Measurements from ENCODE around the gene PRKD1. TPM values are rescaled to one million over a fixed set of nuclear protein-coding genes. Genes with fewer than 3 reads are reported as not detected.
"Not testable (repeated sequence)": the region's sequence is repeated elsewhere in the genome, so short reads cannot be mapped to it uniquely, and the experiment has no call there.

Gene PRKD1
- total RNA-seq, 1 experiment from 2014 or later: 11.6 TPM

DNA sequence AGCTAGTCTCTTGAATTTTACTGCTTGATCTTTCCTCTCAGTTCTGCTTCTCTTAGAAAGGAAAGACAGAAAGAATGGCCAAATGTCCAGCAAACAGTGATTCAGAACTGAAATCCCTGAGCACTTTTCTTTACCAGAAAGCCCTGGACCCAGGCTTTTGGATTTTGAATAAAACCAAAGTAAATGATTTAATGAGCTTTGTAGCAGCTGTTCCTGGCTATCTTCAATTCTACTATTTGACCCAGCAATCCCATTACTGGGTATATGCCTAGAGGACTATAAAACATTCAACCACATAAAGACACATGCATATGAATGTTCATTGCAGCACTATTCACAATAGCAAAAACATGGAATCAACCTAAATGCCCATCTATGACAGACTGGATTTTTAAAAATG, 187.2 kb downstream of the PRKD1 start:
- Histone ChIP-seq H3K9me3 (replicated peaks) (no peaks in the 10 kb centered on the region), H3K27ac (peak overlapping the region; percentile 25), H3K4me1 (peaks cover 55% of the 10 kb centered on the region), H3K4me3 (no peak overlapping the region), H3K27me3 (no peaks in the 10 kb centered on the region), H3K36me3 (no peaks in the 10 kb centered on the region)
- peak in 1 of 2 experiments; percentile 55 for DNase-seq

DNA sequence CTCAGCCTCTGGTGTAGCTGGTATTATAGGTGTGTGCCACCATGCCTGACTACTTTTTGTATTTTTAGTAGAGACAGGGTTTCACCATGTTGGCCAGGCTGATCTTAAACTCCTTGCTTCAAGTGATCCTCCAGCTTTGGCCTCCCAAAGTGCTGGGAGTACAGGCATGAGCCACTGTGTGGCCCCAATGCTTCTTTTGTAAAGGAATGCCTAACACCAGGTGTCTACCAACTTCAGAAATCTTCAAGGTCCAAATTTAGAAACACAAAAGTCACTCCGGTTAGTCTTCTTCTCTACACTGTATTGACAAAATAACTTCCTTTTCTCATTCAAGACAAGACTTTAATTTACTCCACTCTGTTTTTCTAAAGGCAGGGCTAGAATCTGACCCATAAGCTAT, 188.7 kb downstream of the PRKD1 start:
- H3K27ac ChIP-seq: no peak overlapping the region
- H3K27me3 ChIP-seq: no peaks in the 10 kb centered on the region
- H3K4me1 ChIP-seq: peaks cover 55% of the 10 kb centered on the region
- no peak overlapping the region for H3K4me3 ChIP-seq
- no peaks in the 10 kb centered on the region for H3K36me3 ChIP-seq
- H3K9me3 ChIP-seq (replicated peaks): no peaks in the 10 kb centered on the region
- DNase-seq: no peak

- peaks cover 49% of the 10 kb centered on the region for H3K4me1 ChIP-seq
- H3K27ac ChIP-seq: no peak overlapping the region
- no peak for DNase-seq
Measured at GRCh38 chr14:29738056-29738455, 189.6 kb downstream of the PRKD1 start.

DNA sequence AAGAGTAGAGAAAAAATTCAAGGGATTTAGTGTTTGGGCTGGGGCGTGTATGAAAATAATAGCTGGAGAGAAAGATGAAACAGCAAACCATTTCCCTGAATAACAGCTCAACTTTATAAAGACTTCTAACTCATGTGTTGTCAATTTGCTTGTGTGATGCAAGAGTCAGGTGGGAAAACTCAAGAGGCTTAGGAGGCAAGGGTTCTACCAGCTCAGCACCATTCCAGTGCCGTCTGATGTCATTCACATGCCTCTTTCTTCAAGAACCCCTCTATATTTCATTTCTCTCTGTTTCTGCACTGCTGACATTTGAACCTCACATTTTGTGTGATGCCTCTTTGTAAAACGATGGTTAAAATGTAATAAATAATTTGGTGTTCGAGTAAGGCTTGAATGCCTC, 192.2 kb downstream of the PRKD1 start:
- Histone ChIP-seq H3K27ac (no peak overlapping the region), H3K27me3 (no peaks in the 10 kb centered on the region), H3K4me3 (no peak overlapping the region), H3K36me3 (no peaks in the 10 kb centered on the region), H3K9me3 (replicated peaks) (no peaks in the 10 kb centered on the region), H3K4me1 (peaks cover 23% of the 10 kb centered on the region)
- DNase-seq: no peak

More at GRCh38 chr14:29738056-29738455, 189.6 kb downstream of the PRKD1 start:
- H3K27me3 ChIP-seq: no peaks in the 10 kb centered on the region
- no peaks in the 10 kb centered on the region for H3K36me3 ChIP-seq
- no peak overlapping the region for H3K4me3 ChIP-seq
- H3K9me3 ChIP-seq (replicated peaks): no peaks in the 10 kb centered on the region

DNA sequence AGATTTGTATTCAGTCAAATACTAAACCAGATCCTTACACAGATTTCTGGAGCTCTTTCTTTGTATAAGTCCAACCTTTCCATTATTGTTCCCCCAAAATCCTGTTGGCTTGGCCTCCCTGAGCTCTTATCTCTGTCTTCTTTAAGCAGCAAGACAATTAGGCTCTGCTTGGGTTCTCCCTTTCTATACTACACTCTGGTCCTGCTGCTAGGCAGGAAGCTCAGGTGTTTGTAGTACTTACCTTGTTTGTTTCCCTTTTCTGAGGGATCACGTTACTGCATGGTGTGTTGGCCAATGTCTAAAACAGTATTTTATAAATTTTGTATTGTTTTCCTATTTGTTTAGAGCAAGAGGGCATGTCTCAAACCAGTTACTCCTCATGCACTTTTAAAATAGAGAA, 192.9 kb downstream of the PRKD1 start:
- H3K4me1 ChIP-seq: peaks cover 16% of the 10 kb centered on the region
- no peaks in the 10 kb centered on the region for H3K36me3 ChIP-seq
- H3K27ac ChIP-seq: no peak overlapping the region

GRCh38 chr14:29726560-29727331, 200.9 kb downstream of the PRKD1 start:
- peak; percentile 31 to 59 for DNase-seq
- Histone ChIP-seq H3K27ac (peak overlapping the region; percentile 73), H3K4me1 (peaks cover 24% of the 10 kb centered on the region), H3K4me3 (peak overlapping the region; percentile 10; the same call in 1 of the 2 replicates)
- H3K9me3 ChIP-seq (replicated peaks); H3K36me3 ChIP-seq; H3K27me3 ChIP-seq: not testable (repeated sequence)

More for the DNA sequence above, 192.9 kb downstream of the PRKD1 start:
- H3K27me3 ChIP-seq: no peaks in the 10 kb centered on the region
- H3K9me3 ChIP-seq (replicated peaks): no peaks in the 10 kb centered on the region
- H3K4me3 ChIP-seq: no peak overlapping the region
- no peak for DNase-seq

DNA sequence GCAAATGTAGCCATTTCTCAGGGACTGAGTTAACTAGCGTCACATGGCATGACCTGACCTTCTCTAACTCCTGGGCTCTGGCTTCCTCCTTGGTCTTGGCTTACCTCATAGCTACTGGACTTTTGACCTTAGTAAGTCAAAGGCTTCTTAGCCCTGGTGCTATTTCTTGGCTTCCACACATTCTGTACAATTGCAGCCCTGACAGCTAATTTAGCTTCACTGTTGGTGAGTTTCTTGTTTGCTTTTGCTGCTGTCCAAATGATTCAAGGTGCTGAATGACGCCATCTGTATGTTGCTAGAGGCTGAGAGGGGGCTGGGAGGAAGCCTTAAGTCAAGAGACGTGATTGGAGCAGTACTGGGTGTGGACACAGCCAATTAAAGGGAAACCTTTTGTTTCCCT, 202.7 kb downstream of the PRKD1 start:
- Histone ChIP-seq H3K27ac (no peak overlapping the region), H3K4me1 (peaks cover 24% of the 10 kb centered on the region), H3K9me3 (replicated peaks) (no peaks in the 10 kb centered on the region), H3K4me3 (no peak overlapping the region), H3K36me3 (no peaks in the 10 kb centered on the region), H3K27me3 (no peaks in the 10 kb centered on the region)
- DNase-seq: peak; percentile 31 to 53

GRCh38 chr14:29722831-29723230, 204.8 kb downstream of the PRKD1 start:
- no peak for DNase-seq
- no peaks in the 10 kb centered on the region; the same call in 1 of the 2 replicates for H3K36me3 ChIP-seq
- no peaks in the 10 kb centered on the region for H3K9me3 ChIP-seq (replicated peaks)
- no peaks in the 10 kb centered on the region for H3K27me3 ChIP-seq
- no peak overlapping the region for H3K4me3 ChIP-seq
- no peak overlapping the region for H3K27ac ChIP-seq
- peaks cover 21% of the 10 kb centered on the region for H3K4me1 ChIP-seq

DNA sequence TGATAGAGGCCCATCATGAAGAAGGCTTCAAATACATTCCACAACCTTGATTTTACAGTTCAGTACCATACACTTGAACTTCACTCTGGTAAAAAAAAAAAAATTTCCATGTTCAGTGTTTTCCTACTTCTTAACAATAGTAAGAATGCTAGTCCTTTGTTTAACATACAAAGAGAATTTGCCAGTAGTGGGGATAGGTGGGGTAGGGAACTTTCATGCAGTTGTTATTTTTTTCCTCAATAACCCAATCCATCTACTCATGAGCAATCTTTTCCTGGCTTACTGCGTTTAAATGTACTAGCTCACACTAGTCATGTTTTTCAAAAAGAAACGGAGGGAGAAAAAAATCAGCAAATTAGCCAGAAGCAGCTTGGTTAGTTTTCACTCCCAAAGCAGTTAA, 206.1 kb downstream of the PRKD1 start:
- Histone ChIP-seq H3K9me3 (replicated peaks) (no peaks in the 10 kb centered on the region), H3K4me3 (no peak overlapping the region), H3K4me1 (peaks cover 27% of the 10 kb centered on the region), H3K27ac (no peak overlapping the region), H3K36me3 (no peaks in the 10 kb centered on the region; the same call in 1 of the 2 replicates), H3K27me3 (no peaks in the 10 kb centered on the region)
- DNase-seq: no peak

- Histone ChIP-seq H3K9me3 (replicated peaks) (no peaks in the 10 kb centered on the region), H3K27me3 (no peaks in the 10 kb centered on the region), H3K36me3 (no peaks in the 10 kb centered on the region; the same call in 1 of the 2 replicates), H3K4me1 (peaks cover 19% of the 10 kb centered on the region), H3K27ac (no peak overlapping the region), H3K4me3 (no peak overlapping the region)
- DNase-seq: no peak
Measured at GRCh38 chr14:29717901-29718300, 209.7 kb downstream of the PRKD1 start.

DNA sequence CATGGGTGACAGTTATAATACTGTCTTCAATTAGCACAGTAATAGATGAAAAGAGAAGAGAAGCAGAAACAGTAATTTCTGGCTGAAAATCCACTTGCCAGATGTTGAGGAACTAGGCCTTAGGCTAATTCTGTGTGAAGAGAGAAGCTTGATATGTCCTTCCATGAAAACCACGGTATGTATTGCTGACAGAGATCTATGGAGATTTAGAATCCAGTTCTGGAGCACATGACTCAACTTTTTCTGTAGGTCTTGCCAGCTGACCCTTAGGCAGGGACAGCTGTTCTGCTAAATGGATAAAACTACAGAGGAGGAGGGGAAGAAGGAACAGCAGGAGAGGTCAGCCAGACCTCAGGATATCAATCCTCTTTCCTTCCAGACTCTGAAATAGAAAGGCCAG, 211.5 kb downstream of the PRKD1 start:
- peaks cover 19% of the 10 kb centered on the region for H3K4me1 ChIP-seq
- H3K9me3 ChIP-seq (replicated peaks): no peaks in the 10 kb centered on the region
- no peak overlapping the region for H3K4me3 ChIP-seq
- peak overlapping the region; percentile 56 for H3K27ac ChIP-seq
- H3K27me3 ChIP-seq: no peaks in the 10 kb centered on the region
- no peaks in the 10 kb centered on the region; the same call in 1 of the 2 replicates for H3K36me3 ChIP-seq
- DNase-seq: peak; percentile 60 to 89

DNA sequence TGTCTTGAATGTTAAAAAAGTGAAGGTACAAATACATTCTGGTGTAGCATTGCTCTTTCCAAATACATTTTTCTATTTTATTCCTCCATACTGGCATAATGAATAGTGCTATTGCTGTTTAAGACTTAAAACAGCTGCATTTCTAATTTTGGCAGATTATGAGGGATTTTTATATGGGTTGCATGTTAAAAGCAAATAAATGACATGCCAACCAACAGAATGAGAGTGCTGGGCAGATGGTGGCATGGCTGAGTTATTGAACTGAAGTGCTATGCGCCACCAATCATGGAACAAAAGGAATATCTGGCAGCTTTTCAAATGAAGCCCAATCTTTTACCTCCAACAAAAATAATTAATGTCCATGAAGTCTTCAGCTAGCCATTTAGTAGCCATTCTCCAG, 215.0 kb downstream of the PRKD1 start:
- Histone ChIP-seq H3K4me3 (no peak overlapping the region), H3K4me1 (peaks cover 19% of the 10 kb centered on the region), H3K9me3 (replicated peaks) (no peaks in the 10 kb centered on the region), H3K27me3 (no peaks in the 10 kb centered on the region), H3K36me3 (no peaks in the 10 kb centered on the region), H3K27ac (no peak overlapping the region)
- DNase-seq: no peak

DNA sequence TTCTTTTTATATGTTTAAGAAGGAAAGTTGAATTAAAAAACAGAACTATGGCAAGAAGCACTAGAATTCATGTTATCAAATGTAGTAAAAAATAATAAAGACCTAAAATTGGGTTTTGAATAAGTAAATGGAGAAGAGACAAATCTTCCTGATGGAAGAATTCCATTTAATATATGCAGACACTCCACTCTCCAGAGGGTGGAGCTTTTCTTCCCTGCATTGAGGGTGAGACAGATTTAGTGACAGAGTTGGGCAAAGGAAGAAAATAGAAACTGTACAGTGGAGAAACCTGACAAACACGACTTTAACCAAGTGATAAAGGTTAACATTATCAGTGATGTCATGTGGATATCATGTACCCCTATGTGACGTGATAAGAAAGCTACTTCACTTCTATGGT, 217.6 kb downstream of the PRKD1 start:
- no peak overlapping the region for H3K27ac ChIP-seq
- DNase-seq: no peak

DNA sequence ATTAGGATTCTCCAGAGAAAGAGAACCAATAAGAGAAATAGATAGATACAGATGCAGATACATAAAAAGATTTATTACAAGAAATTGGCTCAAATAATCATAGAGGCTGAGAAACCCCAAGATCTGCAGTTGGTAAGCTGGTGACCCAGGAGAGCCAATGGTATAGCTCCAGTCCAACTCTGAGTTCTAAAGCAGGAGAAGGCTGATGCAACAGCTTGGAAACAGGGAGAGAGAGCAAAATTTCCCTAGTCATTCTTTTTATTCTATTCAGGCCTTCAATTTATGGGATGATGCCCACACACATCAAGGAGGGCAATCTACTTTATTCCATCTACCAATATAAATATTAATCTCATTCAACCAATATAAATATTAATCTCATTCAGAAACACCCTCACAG, 218.2 kb downstream of the PRKD1 start:
- no peaks in the 10 kb centered on the region for H3K4me1 ChIP-seq
- H3K36me3 ChIP-seq: no peaks in the 10 kb centered on the region
- H3K27ac ChIP-seq: no peak overlapping the region
- no peak overlapping the region for H3K4me3 ChIP-seq
- no peak for DNase-seq
- H3K9me3 ChIP-seq (replicated peaks): no peaks in the 10 kb centered on the region
- H3K27me3 ChIP-seq: no peaks in the 10 kb centered on the region

More for the DNA sequence above, 217.6 kb downstream of the PRKD1 start:
- Histone ChIP-seq H3K36me3 (no peaks in the 10 kb centered on the region), H3K4me1 (no peaks in the 10 kb centered on the region; the same call in 1 of the 2 replicates), H3K9me3 (replicated peaks) (no peaks in the 10 kb centered on the region), H3K27me3 (no peaks in the 10 kb centered on the region), H3K4me3 (no peak overlapping the region)

DNA sequence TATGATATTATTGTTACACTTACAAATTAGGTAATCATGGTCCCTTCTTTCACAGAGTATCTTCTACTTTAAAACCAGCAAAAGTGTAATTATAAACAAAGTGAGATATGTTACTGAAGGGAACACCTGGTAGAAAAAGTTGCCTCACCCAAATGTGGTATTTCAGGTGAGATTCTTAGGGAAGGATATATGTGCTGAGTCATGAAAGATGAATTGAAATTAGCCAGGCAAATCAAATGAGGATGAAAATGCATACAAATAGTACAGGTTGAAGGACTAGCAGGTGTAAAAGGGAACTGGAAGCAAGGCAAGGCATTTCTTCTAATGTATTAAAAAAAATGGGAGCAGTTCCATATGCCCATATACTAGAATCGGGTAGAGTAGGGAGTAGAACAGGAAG, 220.9 kb downstream of the PRKD1 start:
- no peak for DNase-seq
- H3K36me3 ChIP-seq: no peaks in the 10 kb centered on the region
- H3K4me3 ChIP-seq: no peak overlapping the region
- H3K9me3 ChIP-seq (replicated peaks): no peaks in the 10 kb centered on the region
- H3K4me1 ChIP-seq: no peaks in the 10 kb centered on the region
- H3K27me3 ChIP-seq: no peaks in the 10 kb centered on the region
- H3K27ac ChIP-seq: no peak overlapping the region

GRCh38 chr14:29705801-29706200, 221.8 kb downstream of the PRKD1 start:
- Histone ChIP-seq H3K4me3 (no peak overlapping the region), H3K4me1 (no peaks in the 10 kb centered on the region), H3K36me3 (no peaks in the 10 kb centered on the region), H3K27ac (no peak overlapping the region), H3K27me3 (no peaks in the 10 kb centered on the region), H3K9me3 (replicated peaks) (no peaks in the 10 kb centered on the region)
- DNase-seq: no peak

Measured in SJCRH30 (cell line).